GM18873 (cell line): ENCODE results near the gene PRKCD.

Experiments used
- ATAC-seq: cut with Tn5 transposase; IDR thresholded peaks from one replicate; pipeline ENCODE4 v1.9.1; 2021; ENCODE audit warnings: mild to moderate bottlenecking, moderate library complexity, moderate number of reproducible peaks; ENCODE audit not compliant: unreplicated experiment, low FRiP score

Gene PRKCD

DNA sequence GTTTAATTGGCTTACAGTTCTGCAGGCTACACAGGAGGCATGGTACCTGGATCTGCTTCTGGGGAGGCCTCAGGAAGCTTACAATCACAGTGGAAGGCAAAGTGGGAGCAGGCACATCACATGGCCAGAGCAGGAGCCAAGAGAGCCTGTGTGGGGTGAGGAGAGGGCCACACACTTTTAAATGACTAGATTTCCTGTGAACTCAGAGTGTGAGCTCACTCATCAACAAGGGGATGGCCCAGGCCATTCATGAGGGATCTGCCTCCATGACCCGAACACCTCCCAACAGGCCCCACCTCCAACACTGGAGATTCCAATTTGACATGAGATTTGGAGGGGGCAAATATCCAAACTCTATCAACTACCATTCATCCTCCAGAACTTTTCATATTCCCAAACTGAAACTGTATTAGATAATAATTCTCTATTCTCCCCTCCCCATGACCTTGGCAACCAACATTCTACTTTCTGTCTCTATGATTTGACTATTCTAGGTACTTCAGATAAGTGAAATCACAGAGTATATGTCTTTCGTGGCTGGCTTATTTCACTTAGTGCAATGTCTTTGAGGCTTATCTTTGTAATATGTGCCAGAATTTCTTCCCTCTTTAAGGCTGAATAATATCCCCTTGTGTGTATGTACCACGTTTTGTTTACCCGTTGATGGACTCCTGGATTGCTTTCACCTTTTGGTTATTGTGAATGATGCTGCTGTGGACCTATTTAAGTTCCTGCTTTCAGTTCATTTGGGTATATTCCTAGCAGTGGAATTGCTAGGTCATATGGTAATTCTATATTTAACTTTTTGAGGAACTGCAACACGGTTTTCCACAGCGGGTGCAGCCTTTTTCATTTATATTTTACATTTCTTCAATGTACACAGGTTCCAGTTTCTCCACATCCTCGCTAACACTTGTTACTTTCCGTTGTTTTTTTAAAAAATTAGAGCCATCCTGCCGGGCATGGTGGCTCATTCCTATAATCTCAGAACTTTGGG lies 51.0 kb downstream of the PRKCD start:
- ATAC-seq, result no peak

DNA sequence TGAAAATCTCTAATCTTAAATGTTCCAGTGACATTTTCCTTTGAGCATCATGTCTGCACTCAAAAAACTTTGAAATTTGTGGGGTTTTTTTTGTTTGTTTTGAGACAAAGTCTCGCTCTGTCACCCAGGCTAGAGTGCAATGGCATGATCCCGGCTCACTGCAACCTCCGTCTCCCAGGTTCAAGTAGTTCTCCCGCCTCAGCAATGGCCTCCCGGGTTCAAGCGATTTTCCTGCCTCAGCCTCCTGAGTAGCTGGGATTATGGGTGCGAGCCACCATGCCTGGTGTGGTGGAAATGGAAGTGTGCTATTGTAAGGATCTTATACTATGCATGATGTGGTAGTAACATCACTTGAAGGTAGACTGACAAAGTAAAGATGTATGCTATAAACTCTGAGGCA lies 52.3 kb downstream of the PRKCD start:
- ATAC-seq, result no peak

DNA sequence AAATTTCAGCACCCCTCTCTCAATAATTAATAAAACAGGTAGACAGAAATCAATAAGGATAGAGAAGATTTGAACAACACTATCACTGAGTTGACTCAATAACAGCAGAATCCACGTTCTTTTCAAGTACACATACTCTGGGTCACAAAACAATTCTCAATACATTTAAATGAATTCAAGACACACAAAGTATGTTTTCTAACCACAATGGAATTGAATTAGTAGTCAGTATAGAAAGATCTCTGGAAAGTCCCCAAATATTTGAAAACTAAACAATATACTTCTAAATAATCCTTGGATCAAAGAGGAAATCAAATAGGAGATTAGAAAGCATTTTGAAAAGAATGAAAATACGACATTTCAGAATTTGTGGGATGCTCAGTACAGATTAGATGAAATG lies 54.8 kb downstream of the PRKCD start:
- ATAC-seq, result no peak

DNA sequence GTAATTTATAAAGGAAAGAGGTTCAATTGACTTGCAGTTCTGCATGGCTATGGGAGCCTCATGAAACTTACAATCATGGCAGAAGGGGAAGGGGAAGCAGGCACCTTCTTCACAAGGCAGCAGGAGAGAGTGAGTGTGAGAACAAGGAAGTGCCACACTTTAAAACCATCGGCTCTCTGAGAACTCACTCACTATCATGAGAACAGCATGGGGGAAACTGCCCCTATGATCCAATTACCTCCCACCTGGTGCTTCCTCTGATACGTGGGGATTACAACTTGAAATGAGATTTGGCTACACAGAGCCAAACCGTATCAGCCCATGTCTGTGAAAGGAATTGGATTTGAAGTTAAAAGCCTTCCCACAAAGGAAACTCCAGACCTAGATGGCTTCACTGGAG lies 55.7 kb downstream of the PRKCD start:
- no peak for ATAC-seq

DNA sequence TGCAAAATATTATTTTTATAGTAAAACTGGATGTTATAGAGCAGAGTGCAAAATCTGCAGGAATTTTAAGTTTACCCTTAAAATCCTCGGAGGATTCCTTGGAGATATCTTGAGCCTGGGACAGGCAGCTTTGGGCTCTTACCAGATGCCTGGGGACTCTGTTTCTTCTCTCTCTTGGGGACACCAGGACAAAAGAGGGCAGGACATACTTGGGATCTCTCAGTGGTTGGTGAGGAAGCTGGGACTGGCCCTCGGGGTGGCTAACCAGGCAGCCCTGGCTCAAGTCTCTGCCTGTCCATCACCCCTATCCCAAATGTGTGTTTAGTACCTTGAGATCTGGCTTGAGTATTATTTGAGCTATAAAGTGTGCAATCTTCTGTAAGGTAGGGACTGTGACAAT lies 56.2 kb downstream of the PRKCD start:
- no peak for ATAC-seq

DNA sequence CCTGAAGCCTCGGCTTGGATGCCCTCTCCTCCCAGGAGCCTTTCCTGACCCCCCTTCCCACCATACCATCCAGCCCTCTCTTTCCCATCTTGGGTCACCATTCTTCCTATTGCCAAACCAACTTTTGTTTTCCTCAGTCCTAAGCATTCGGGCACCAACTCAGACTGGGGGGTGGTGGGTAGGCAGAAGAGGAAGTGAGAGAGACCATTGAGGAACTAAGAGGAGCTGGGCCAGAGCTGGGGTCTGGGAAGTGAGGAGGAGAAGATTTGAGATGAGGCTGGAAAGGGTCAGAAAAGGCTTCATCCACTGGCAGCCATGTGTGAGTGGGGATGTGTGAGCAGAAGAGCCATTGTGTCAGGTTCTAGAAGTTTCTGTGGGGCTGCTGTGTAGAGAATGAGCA lies 57.1 kb downstream of the PRKCD start:
- ATAC-seq, result no peak

DNA sequence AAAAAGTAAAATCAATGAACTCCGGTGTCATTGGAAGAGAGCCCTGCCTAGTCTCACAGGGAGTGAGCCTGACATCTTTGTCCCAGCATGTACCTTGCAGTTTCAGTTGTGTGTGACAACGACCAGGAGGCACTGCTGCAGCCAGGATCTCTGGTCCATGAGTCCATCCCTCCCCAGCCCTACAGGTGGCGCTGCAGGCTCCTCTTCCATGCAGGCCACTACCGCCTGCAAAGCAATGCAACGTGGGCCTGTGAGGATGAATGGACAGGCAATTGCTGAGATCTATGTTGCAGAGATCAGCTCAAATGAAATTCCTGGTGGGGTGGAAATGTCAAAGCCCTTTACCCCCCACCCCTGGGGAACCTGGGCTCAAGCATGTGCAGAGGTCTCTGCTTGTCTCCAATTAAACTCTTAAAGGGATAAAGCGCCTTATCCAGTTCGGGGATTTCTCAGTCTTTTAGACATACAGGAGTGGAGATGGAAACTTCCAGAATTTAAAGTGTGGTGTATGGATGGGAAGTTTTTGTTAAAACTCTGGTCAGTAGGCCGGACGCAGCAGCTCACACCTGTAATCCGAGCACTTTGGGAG lies 59.0 kb downstream of the PRKCD start:
- no peak for ATAC-seq

DNA sequence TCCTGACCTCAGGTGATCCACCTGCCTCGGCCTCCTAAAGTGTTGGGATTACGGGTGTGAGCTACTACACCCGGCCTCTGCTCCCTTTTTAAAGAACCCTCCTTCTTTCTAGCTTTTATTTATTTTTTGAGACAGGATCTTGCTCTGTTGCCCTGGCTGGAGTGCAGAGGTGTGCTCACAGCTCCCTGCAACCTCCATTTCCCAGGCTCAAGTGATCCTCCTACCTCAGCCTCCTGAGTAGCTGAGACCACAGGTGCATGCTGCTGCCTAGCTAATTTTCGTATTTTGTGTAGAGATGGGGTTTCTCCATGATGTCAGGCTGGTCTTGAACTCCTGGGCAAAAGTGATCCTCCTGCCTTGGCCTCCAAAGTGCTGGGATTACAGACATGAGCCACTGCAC lies 60.3 kb downstream of the PRKCD start:
- ATAC-seq, result no peak

DNA sequence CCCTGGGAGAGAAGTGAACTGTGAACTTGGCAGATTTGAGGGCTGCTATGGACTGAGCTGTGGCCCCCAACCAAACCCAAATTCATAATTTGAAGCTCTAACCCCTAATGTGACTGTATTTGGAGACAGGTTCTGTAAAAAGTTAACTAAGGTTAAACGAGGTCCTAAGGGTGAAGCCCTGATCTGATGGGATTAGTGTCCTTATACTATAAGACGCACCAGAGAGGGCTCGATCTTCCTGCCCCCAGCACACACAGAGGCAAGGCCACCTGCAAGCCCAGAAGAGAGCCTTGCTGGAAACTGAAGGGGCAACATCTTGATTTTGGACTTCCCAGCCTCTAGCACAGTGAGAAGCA lies 60.8 kb downstream of the PRKCD start:
- ATAC-seq, result no peak

DNA sequence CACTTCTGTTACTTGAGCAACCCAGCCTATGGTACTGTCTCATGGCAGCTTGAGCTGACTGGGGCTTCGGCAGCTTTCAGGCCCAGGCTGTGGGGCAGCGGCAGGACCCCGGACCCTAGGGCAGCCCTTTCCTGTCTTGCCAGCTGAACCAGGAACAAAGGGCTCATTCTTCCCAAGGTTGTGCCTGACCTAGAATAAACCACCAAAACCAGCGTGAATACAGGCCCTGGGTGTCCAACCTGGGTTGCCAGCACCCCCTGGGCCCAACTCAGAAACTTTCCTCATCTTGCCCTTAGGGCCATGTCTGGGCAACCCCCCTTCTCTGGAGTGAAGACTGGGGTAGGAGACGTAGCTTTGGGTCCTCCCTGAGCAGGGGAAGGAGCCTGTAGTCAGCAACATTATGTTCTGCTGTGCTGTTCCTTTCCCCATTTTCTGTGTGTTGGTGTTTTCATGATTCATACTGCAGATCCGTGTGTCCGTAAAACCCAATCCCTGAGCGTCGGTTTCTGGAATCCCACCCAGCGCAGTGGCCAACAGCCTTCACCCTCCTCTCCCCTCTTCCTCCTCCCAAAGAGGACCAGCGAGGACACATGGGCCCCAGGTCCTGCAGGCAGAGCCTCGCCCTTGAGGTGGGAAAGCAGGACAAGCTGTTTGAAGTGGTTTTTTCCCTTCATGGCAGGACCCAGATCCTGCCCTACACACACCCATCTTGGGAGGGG lies 61.3 kb downstream of the PRKCD start:
- ATAC-seq, result no peak

DNA sequence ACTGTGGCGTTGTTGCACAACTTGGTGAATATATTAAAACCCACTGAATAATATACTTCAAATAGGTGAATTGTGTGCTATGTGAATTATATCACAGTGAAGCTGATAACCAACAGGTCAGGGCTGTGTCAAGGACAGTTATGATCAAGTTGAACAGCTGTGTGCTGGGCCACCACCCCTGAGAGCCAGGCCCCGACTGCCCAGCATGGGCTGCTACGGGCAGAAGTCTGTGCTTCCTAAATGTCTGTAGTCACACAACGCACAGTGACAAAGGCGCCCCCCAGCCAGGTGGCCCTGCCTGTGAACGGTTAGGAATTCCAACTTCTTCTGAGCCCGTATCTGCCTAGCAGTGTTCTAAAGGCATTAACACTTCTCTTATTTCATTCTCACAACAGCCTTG lies 62.0 kb downstream of the PRKCD start:
- no peak for ATAC-seq

DNA sequence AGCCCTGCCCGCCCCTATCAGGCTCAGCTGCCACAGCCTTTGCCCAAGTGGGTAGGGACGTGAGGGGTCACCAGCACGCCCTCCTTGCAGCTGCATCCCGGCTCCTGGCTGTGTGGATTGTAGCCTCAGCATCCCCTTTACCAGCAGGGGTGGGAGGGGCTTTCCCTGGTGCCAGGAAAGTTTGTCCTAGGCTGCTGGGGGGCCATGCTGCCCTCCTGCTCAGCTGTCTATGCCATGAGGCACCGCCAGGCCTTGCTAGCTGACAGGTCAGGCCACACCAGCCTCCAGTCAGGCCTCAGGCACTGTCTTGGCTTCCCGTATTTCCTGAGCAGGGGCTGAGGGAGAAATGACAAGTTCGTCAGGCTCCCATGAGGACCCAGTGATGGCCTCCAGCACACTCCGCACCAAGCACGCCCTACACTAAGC lies 62.5 kb downstream of the PRKCD start:
- ATAC-seq, result no peak

DNA sequence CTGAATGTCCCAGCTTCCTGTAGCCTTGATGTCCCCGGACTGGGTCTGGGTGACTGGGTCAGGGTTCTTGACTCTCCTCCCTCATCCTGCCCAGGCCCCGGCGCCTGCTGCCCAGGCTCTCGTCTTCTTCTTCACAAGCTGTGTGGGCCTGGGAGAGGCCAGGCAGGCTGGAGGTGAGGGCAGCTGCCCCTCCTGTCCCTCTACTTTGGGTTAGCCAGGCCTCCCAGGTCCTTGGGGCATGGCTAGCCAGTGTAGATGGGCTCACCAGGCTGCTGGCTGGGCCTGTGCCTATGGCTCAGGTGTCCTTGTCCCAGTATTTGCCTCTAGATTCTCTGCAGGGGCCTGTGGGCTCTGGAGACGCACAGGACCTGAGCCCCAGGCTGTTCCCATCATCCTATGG lies 63.0 kb downstream of the PRKCD start:
- ATAC-seq, result no peak

DNA sequence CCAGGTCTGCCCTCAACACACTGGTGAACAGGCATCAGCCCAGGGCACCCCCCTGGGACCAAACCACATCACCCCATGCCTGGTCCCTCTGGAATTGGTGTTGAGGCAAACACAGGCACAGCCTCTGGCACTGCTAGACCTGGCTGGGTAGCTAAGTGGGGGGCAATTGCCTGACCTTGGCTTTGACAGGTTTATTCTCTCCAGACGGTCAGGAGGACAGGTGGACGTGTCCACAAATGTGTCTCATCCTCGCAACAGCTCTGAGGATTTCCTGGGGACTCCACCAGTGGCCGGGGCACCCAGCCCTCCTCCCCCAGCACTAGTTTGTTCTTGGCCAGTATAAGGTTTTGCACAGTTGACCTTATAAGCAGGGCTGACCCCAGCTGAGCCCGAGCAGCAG lies 63.5 kb downstream of the PRKCD start:
- no peak for ATAC-seq

DNA sequence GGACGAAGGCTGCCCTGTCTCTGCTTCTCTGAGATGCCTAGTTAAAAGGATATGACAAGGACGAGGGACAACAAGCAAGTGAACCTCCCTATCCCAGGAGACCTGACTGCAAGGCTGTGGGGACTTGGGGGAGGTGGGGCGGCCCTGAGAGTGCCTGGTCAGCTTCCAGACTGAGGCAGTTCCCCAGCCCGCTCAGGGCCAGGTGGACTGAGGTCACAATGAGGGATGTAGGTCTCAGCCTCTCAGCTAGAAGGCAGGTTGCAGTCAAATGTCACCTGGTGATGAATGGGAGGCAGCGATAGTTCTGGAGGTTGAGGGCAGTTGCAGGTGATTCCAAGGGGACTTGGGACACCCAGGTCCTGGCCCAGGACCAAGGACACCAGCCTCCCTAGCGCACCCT lies 64.2 kb downstream of the PRKCD start:
- no peak for ATAC-seq

DNA sequence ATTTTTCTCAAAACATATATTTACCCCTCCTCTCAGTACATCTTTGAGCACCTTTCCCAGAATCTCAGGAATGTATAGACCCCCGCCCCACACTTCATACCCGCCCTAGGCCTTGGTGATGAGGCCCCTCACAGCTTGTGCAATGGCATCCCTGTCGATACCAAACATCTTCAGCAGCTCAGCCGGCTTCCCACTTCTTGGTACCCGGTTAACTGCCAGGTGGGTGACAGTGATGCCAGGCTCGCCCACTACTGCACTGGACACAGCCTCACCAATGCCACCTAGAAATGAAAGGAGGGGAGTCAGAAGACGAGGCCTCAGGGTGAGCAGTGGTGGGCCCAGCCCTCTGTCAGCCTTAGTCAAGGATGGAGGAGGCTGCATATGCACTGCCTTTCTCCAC lies 64.6 kb downstream of the PRKCD start:
- no peak for ATAC-seq

DNA sequence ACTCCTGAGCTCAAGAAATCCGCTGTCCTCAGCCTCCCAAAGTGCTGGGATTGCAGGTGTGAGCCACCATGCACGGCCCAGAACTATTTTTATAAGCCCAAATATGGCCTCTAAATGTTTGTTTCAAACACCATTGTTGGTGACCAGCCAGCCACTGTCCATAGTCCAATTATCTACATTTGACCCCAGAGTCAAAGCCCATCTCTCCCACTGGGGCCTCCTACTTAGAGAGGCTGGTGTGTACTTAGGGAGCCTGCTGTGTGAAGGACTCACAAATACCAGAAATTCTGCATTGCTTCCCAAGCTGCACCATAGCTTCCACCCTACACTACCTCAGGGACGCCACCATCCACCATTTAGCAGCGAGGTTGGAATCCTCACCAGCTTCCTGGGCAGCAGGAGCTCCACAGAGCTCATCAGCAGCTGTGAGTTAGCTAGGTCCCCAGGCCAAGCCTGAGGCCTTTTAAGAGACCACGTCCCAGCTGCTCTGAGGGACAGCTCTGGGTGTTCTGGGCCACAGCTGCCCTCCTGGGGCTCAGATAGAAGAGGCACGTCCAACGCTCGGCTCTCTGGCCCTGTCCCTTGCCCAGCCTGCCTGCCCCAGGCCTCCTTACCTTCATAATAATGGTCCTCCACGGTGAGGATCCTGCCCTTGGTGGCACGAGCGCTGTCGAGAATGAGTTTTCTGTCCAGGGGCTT lies 65.3 kb downstream of the PRKCD start:
- no peak for ATAC-seq

DNA sequence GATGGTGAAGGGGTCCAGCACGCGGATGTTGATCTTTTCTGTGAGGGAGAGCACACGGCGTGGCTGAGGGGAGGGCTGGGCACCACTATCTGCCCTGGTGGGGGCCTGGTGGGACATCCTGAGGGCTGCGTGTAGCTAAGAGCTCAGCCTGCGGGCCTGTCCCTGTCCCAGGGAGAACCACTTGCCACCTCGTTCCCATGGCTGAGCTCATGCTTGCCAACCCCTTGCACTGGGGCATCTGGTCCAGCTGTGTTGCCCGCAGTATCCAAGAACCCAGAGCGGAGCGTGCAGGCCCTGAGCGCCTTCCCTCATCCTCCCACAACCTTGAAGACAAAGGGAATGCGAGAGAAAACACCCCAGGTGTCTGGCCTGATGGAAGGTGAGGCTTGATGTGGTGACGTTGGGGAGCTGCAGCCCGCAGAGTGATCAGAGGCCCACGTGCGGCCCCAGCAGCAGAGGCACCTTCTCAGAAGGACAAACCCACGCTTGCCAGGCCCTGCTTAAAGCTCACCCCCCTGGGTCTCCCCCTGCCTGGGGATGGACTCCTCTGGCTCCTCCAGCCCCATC lies 65.9 kb downstream of the PRKCD start:
- no peak for ATAC-seq

DNA sequence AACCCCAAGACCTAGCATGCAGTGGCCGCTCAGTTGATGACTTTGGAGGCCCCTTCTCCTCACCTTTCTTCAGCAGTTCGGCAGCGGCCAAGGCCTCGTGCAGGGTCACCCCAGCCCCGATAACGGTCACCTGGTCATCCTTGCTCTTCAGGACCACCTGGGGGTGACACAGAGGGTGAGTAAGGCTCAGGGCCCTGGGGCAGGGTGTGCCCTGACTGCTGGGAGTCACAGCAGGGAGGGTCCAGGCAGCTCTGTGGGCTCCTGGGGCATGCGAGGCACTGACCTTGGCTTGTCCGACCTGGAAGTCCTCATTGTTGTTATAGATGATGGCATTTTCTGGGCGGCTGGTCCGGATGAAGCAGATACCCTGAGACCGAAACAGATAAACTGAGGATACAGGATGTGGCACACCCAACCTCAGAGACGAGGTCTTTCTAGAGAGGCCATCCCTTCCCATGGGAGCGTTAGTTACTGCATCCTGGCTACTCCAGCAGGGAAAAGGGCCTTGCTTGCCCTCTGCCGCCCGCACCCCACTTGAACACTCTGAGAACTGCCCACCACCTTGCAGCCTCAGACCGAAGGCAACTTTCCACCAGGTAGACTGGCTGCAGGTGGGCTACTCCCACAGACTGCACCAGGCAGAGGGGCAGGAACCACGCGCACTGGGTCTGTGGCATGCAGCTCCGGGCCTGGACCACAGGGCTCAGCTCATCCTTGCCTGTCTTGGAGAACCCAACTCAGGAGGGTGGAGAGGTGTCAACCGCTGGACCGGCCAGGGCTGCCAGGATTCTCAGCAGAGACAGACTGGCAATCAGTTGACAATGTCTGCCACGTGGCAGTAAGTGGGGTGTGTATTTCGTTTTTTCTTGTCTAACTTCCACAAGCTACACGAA lies 67.2 kb downstream of the PRKCD start:
- ATAC-seq, result no peak

DNA sequence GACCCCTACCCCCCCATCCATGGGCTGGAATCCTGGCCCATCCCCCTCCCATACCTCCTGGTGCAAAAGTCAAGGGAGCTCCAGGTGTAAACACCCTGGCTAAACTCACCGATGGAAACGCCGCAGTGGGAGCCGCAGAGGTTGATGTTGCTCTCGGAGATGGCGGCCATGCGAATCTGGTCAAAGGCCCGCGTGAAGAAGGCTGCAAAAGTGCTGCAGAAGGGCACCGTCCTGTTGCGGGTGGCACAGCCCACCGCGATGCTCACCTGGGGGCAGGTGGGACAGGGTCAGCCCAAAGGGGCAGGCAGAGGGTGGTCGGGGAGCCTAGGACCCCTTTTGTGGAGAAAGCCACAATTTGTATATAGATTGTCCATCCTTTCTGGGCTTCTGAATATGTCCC lies 68.2 kb downstream of the PRKCD start:
- no peak for ATAC-seq
